Right hindlimb (tissue), 1 donor: ENCODE results near the gene BLOC1S6.

Source experiments
- DNase-seq: peaks from one replicate; pipeline ENCODE4 v3.0.0-alpha.2; 2018

The BLOC1S6 gene

DNA sequence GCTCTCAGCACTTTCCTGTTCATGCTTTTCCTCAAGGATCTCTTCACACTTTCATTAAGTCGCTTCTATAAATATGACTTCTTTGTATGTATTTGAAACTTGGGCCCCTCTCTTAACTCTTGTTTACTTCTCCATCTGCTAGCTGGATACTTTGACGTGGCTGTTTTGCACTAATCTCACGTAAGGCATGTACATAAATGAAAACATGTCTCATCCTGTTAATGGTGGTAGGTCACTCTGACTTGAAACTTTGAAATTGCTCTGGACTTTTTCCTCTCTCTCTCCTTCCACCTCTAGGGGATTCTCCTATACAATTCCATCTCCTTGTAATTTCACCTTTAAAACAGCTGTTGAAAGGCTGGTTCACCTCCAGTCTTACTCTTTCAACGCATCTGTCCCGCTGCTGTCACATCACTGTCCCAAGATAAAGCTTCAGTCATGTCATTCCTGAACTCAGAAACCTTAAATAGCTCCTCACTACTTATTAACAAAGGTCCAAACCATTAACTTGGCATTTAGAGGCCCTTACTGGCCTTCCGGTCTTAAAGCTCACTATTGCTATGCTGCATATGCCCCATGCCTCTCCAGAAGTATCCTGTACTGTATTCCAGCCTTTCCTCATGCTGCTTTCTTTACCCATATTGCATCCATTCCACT lies 1.2 kb downstream of the BLOC1S6 start:
- DNase-seq = no peak

- no peak for DNase-seq
Observed at GRCh38 chr15:45589256-45589655, 2.1 kb downstream of the BLOC1S6 start.

DNA sequence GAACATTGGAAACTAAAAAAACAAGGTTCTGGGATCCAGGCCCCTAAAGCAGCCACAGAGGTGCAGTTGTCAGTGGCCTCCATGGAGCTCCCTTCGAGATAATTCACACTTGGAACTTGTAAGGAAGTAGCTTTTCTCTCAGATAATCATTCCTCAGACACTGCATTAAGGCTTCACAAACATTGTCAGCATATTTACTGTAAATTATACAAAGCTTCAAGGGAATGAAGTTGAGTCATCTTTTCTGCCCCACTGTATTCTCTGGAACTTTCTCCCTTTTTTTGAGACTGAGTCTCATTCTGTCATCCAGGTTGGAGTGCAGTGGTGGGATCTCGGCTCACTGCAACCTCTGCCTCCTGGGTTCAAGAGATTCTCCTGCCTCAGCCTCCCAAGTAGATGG lies 7.1 kb downstream of the BLOC1S6 start:
- no peak for DNase-seq

GRCh38 chr15:45594835-45595530 lies 7.8 kb downstream of the BLOC1S6 start:
- DNase-seq = no peak

DNA sequence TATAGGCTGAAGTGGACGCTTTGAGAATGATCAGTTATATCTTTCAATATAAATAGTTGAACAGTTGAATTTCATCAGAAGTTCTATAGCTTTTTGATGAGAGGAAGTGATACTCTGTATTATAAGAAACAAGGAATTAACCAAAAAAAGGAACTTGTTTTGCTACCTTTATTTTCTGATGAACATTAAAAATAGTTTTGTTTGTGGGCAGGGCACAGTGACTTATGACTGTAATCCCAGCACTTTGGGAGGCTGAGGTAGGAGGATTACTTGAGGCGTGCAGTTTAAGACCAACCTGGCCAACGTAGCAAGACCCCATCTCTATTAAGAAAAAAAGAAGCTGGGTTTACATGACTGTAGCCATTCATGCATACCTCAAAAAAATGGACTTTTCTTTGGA lies 16.7 kb downstream of the BLOC1S6 start:
- no peak for DNase-seq

GRCh38 chr15:45604326-45604725 lies 17.1 kb downstream of the BLOC1S6 start:
- DNase-seq = no peak

DNA sequence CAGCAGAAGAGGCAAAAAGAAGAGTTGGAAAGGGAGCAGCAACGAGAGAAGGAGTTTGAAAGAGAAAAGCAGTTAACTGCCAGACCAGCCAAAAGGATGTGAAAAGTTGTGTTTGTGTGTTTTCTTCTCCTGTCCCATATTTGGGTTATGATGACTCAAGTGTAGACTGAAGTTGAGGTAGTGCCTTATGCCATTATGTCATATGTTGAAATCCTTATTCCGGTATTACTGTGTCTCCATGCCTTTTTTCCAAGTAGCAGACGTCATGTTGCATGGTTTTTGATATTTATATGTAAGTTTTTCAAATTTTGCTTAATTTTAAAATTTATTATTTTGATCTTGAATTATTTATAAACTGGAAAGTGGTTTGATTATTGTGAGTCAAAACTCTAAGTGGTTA lies 19.2 kb downstream of the BLOC1S6 start:
- no peak for DNase-seq

- no peak for DNase-seq
Observed at GRCh38 chr15:45606841-45607240, 19.7 kb downstream of the BLOC1S6 start.

DNA sequence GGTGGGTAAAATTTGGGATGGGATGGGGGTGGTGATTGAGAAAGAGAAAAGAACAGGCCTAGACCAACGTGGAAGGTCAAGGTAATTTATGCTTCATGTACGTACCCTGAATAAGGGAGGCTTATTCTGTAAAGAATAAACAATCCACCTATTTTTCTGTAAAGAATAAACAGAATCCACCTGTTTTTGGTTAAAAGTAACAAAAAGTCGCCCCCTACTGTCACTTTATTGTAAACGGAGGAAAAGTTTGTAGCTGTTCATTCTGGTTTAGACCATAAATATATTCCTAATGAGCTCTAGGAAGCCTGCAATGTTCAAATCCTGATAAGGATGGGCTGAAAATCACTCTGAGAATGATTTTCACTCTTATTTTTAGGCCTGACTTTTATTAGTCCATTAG lies 24.1 kb downstream of the BLOC1S6 start:
- DNase-seq = no peak

- no peak for DNase-seq
Observed at GRCh38 chr15:45612790-45613415, 25.7 kb downstream of the BLOC1S6 start.

DNA sequence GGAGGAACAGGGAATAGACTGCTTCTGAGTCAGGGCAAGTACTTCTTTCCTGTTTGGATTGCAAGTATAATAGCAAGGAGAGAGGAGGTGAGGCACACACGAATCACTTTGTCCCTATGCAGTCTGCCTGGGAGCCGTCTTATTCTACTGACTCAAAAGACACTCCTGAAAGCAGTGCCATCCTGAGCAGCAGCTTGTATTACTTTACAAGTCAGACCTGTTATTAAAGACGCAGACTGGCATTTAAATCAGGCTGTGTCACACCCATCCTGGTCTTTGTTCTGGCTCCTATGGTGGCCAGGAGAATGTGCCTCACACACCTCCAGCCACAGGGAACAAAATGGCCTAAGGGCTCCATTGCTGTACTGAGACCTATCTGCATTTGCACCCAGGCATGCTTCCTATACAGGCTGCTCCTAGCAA lies 29.7 kb downstream of the BLOC1S6 start:
- DNase-seq = no peak

GRCh38 chr15:45618813-45619212 lies 31.6 kb downstream of the BLOC1S6 start:
- no peak for DNase-seq

DNA sequence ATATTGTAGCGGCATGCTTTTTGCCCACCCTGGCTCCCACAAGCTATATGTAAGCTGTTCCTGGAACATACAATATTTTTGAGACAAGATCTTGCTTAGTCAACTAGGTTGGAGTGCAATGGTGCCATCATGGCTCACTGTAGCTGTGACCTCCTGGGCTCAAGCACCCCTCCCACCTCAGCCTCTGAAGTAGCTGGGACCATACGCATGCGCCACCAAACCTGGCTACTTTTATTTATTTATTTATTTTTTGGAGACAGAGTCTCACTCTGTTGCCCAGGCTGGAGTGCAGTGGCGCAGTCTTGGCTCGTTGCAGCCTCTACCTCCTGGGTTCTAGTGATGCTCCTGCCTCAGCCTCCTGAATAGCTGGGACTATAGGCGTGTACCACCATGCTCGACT lies 41.0 kb downstream of the BLOC1S6 start:
- DNase-seq = no peak

DNA sequence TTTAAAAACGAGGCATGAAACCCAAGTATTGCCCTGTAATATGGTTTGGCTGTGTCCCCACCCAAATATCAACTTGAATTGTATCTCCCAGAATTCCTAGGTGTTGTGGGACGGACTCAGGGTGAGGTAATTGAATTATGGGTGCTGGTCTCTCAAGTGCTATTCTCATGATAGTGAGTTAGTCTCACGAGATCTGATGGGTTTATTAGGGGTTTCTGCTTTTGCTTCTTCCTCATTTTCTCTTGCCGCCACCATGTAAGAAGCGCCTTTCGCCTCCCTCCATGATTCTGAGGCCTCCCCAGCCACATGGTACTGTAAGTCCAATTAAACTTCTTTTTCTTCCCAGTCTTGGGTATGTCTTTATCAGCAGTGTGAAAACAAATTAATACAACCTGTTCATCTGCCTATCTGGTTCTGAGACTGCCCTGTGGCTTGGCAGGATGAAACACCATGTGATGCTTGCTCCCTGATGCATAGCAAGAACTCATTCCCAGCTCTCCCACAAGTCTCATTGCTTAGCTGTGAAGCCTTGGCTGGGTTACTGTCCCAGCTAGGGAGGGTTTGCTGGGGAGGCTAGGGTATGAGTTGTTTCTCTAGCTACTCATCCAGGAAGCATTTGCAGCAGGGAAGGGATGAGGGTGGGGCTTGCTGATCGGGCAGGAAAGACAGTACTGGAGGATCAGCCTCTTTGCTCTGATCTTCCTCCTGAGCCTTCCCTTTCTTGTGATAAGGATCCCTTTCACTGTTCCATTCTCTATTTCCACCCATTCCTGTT lies 43.9 kb downstream of the BLOC1S6 start:
- no peak for DNase-seq

DNA sequence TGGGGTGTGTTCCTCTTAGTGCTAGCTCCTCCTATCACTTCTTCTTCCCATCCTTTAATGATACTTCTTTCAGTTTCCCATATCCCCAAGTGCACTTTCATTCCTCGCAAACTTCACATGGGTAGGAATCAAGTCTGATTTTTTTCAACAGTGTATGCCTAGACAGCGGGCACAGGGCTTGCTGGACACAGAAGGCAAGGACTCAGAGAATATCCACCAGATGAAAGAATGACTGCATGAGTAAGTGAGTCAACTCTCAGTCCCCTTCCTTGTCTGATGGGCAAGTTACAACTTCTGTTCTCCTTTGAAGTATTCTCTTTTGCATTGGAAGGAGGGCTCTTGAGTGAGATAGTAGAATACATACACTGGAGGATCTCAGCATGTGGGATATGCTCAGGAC lies 44.6 kb downstream of the BLOC1S6 start:
- DNase-seq = no peak

GRCh38 chr15:45634432-45635190 lies 47.4 kb downstream of the BLOC1S6 start, which contains the start of gene SQOR:
TSS of gene SQOR (plus strand) at chr15:45635029. CDS start at chr15:45658924, 23,895 bp downstream.
- peak; percentile 67 for DNase-seq

- no peak for DNase-seq
Observed at GRCh38 chr15:45635191-45635638, 48.0 kb downstream of the BLOC1S6 start.

DNA sequence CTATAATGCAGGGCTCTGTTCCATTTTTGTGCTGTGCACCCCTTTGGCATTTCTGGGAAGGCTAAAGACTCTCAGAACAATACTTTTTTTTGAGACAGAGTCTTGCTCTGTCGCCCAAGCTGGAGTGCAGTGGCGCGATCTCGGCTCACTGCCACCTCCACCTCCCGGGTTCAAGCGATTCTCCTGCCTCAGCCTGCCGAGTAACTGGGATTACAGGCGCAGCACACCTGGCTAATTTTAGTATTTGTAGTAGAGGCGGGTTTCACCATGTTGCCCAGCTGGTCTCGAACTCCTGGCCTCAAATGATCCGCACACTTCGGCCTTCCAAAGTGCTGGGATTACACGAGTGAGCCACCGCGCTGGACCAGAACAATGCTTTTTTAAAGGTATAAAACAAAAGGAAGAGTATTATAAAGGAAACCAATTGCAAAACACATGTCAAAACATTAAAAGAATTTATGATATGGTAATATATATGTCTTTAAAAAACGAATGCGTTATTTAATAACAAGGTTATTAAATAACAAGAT lies 48.6 kb downstream of the BLOC1S6 start:
- DNase-seq = no peak

GRCh38 chr15:45637141-45637540 lies 50.0 kb downstream of the BLOC1S6 start:
- DNase-seq = no peak

- peak; percentile 56 for DNase-seq
Observed at GRCh38 chr15:45637552-45638033, 50.4 kb downstream of the BLOC1S6 start.

- no peak for DNase-seq
Observed at GRCh38 chr15:45640616-45641015, 53.4 kb downstream of the BLOC1S6 start.

DNA sequence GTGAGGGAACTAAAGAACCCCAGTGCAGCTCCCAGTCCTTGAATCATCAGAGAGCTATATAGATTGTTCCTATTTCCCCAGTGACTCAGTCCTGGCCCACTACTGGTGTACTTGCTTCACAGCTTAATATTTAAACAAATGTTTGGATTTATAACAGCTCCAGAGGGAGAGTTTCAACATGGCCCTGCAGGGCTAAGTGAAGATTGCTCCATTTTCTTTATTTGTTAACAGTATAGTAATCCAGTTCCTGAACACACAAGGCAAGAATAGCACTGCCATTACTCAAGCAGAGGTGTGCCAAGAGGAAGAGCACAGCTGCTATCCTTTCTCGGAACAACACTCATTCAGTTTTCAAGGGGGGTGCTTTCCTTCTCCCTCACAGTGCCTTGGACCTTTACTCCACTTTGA lies 54.2 kb downstream of the BLOC1S6 start:
- peak; percentile 28 for DNase-seq
